Spinal cord (tissue), 10 donors: Measurements from ENCODE around the gene KRTAP4-6. TPM values are rescaled to one million over a fixed set of nuclear protein-coding genes. Genes with fewer than 3 reads are reported as not detected.
"Not testable (repeated sequence)": the region's sequence is repeated elsewhere in the genome, so short reads cannot be mapped to it uniquely, and the experiment has no call there.

Source experiments
- DNase-seq, 6 donors: peaks; one replicate each; pipeline versions ENCODE4 v3.0.0 to v3.0.0-alpha.2; 2013 to 2015; ENCODE audit warnings: low spot score in 6 of 6, low read depth in 4 of 6
- H3K27ac ChIP-seq: one replicate; pipeline ENCODE4 v1.5.1; 2013; ENCODE audit warnings: low read depth, low read length, control low read depth
- H3K27me3 ChIP-seq: one replicate; pipeline ENCODE4 v1.6.1; 2013; ENCODE audit warnings: low read length; ENCODE audit not compliant: control insufficient read depth, insufficient read depth
- H3K36me3 ChIP-seq: one replicate; pipeline ENCODE4 v1.6.1; 2013; ENCODE audit warnings: low read length; ENCODE audit not compliant: control insufficient read depth, insufficient read depth
- H3K4me1 ChIP-seq: one replicate; pipeline ENCODE4 v1.6.1; 2013; ENCODE audit warnings: low read length; ENCODE audit not compliant: control insufficient read depth, insufficient read depth
- H3K4me3 ChIP-seq: one replicate; pipeline ENCODE4 v1.5.1; 2013; ENCODE audit warnings: low read depth, low read length, control low read depth
- H3K9me3 ChIP-seq: one replicate; pipeline ENCODE4 v1.6.1; 2013; ENCODE audit warnings: low read length; ENCODE audit not compliant: control insufficient read depth, insufficient read depth
- WGBS: methylation state at CpG from one replicate; pipeline ENCODE4 v1.1.5; 2013; ENCODE audit warnings: missing lambda C conversion rate; ENCODE audit not compliant: insufficient coverage; 5-methylcytosine and 5-hydroxymethylcytosine counted together
- polyA plus RNA-seq, 2 donors: library from polyadenylated mRNA; unstranded; fragments of 120-200 nt; gene quantifications; one replicate each; pipeline ENCODE4 v1.2.1, GENCODE V29; 2013; ENCODE audit not compliant: insufficient read length in 2 of 2
- total RNA-seq, 2 donors: library from RNA; depleted of rRNA in 1 of 2; stranded (reverse); fragments of 120-200 nt in 1 of 2; fragments of >200 nt in 1 of 2; gene quantifications; one replicate each; pipeline versions ENCODE4 v1.2.3 to v1.2.4, GENCODE V29; 2013 to 2014
- donor health status: healthy.

Gene KRTAP4-6
- total and polyA plus RNA-seq, 4 donors: not detected

DNA sequence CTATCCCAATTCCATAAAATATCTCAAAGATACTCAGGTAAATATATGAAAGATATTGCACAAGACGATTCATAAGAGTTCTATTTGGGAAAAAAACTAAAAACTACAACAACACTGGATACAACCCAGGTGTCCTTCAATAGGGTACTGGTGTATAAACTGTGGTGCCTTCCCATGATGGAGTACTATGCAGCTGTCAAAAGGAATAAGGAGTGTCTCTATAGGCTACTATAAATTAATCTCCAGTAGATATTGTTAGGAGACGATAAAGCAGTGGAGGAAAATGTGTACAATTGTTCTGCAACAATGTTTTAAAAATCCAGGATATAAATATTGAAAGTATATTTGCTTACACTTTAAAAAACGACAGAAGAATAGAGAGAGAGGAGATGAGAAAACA is 13.9 kb downstream of the KRTAP4-6 start:
- DNase-seq: no peak
- H3K36me3 ChIP-seq: no peaks in the 10 kb centered on the region
- H3K27ac ChIP-seq: no peak overlapping the region
- H3K4me1 ChIP-seq: no peaks in the 10 kb centered on the region
- no peak overlapping the region for H3K4me3 ChIP-seq
- no CpG with 5 or more reads among the region's 3 CpGs for WGBS
- no peaks in the 10 kb centered on the region for H3K27me3 ChIP-seq
- H3K9me3 ChIP-seq: no peaks in the 10 kb centered on the region

DNA sequence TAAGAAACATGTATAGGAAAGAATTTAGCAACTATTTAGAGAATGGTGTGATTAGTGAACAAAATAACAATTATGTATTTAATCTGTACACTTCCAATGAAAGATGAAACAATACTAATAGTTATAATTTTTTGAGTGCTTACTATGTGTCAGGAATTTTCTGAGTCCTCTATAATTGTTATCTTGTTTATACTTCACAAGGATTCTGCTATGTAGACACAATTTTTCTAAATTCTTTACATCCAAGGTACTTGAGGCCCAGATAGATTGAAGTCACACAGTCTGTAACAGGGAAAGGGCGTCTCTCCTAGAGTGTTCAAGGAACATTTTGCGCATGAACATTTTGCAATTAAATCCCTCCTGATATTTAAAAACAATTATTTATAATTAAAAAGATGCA is 15.3 kb downstream of the KRTAP4-6 start:
- H3K9me3 ChIP-seq: no peaks in the 10 kb centered on the region
- H3K27me3 ChIP-seq: no peaks in the 10 kb centered on the region
- no peak overlapping the region for H3K4me3 ChIP-seq
- no peak overlapping the region for H3K27ac ChIP-seq
- no CpG with 5 or more reads among the region's 2 CpGs for WGBS
- DNase-seq: no peak
- H3K4me1 ChIP-seq: no peaks in the 10 kb centered on the region
- no peaks in the 10 kb centered on the region for H3K36me3 ChIP-seq

DNA sequence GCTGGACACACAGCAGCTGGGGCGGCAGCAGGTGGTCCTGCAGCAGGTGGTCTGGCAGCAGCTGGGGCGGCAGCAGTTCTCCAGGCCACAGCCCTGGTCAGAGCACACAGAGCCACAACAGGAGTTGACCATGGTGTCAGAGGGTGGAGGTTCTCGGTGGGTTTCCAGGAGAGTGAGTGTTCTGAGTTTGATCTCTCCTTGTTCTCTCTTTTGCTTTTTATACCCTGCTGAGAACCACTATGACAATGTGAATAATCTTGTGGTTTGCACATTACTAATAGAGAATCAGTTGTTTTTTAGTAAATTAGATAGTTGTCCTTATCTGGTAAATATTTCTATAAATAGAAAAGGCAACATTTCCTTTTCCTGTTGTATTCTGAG is 16.4 kb downstream of the KRTAP4-6 start, which contains the start of gene KRTAP4-12:
KRTAP4-12 (minus strand) TSS at position 192 of the 381 bp plus-strand sequence; CDS start at position 132, 60 bp downstream.
- not testable (repeated sequence) for H3K27ac ChIP-seq, H3K36me3 ChIP-seq, H3K9me3 ChIP-seq, H3K4me3 ChIP-seq, H3K27me3 ChIP-seq, H3K4me1 ChIP-seq, DNase-seq
- WGBS: 45% methylated on average over 2 of the region's 3 CpGs

- 84% methylated on average over 11 of the region's 12 CpGs for WGBS
- not testable (repeated sequence) for H3K4me1 ChIP-seq, H3K36me3 ChIP-seq, DNase-seq, H3K4me3 ChIP-seq, H3K27ac ChIP-seq, H3K27me3 ChIP-seq, H3K9me3 ChIP-seq
These were observed 16.9 kb downstream of the KRTAP4-6 start for GRCh38 chr17:41123292-41123990.

- no peak overlapping the region for H3K4me3 ChIP-seq
- no peak for DNase-seq
- H3K4me1 ChIP-seq: no peaks in the 10 kb centered on the region
- H3K36me3 ChIP-seq: no peaks in the 10 kb centered on the region
- no peaks in the 10 kb centered on the region for H3K9me3 ChIP-seq
- H3K27me3 ChIP-seq: no peaks in the 10 kb centered on the region
- no peak overlapping the region for H3K27ac ChIP-seq
- 100% methylated on average over 1 of the region's 2 CpGs for WGBS
These were observed 18.6 kb downstream of the KRTAP4-6 start for GRCh38 chr17:41121742-41122141.

DNA sequence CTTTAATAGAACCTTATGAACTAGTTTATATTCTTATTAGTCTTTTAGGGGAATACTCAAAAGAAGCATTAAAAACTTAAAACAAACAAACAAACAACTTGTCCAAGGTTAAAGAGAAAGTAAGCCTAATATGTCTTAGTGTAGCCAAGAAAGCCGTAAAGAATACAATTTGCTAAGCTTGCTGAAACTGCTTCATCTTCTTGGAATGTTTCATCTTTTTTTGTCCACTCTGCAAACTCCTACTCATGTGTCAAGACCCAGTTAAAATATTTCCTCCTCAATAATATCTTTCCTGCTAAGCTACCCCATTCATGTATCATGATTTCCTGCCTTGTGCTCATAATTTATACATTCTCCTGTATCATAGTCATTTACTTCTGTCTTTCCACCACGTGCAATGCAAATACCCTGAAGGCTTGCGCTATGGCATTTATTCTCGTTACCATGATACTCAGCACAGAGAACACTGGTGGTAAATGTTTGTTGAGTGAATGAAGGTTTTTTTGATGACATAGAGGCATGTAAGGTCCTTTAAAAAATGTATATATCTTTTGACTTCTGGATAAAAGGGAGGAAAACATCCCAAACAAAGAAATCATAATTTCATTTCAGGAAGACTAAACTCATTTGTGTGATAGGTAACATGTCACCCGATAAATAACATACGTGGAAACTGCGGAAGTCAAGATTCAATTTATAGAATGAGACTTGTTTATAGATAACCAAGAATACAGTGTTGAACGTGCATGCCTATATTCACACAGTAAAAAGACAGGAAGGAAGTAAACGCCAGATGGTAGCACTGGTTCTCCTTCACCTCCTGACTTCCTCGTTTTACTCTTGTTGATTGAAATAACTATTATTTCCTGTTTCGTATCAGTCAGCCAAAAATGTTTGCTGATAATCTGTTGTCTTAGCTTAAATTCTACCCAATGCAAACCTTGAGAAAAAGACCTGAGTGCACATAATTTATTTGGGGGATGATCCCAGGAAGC is 20.4 kb downstream of the KRTAP4-6 start:
- DNase-seq, H3K27ac ChIP-seq, H3K4me3 ChIP-seq, H3K4me1 ChIP-seq, H3K27me3 ChIP-seq, H3K36me3 ChIP-seq, H3K9me3 ChIP-seq: not testable (repeated sequence)
- WGBS: no CpG with 5 or more reads among the region's 11 CpGs

DNA sequence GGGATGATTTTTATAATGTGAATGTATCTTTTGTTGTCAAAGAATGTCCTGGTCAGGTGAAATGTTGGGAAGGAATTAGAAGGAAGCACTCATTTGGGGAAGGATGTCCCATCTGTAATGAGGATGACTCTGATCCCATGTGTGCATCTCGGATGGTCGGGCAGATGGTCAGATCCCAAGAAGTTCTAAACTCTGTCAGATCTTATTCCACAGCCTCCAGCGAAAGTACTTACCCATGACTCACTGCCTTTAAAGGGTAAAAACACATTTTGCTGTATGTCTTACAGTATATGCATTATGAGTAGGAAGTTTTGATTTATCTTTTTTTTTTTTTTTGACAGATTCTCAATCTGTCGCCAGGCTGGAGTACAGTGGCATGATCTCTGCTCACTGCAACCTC is 21.6 kb downstream of the KRTAP4-6 start:
- H3K27me3 ChIP-seq: no peaks in the 10 kb centered on the region
- H3K9me3 ChIP-seq: no peaks in the 10 kb centered on the region
- no CpG with 5 or more reads among the region's 4 CpGs for WGBS
- no peak for DNase-seq
- H3K27ac ChIP-seq: no peak overlapping the region
- no peaks in the 10 kb centered on the region for H3K4me1 ChIP-seq
- H3K4me3 ChIP-seq: no peak overlapping the region
- H3K36me3 ChIP-seq: no peaks in the 10 kb centered on the region

GRCh38 chr17:41117846-41118386 is 22.4 kb downstream of the KRTAP4-6 start, which contains the start of gene KRTAP4-11:
Gene KRTAP4-11 (minus strand): TSS chr17:41118373. CDS start chr17:41118315, 58 bp downstream.
- WGBS: 80% methylated on average over 8 of the region's 10 CpGs
- H3K27ac ChIP-seq, H3K36me3 ChIP-seq, H3K9me3 ChIP-seq, H3K27me3 ChIP-seq, H3K4me3 ChIP-seq, H3K4me1 ChIP-seq, DNase-seq: not testable (repeated sequence)

- Histone ChIP-seq H3K9me3 (peaks cover 2% of the 10 kb centered on the region), H3K27ac (no peak overlapping the region), H3K36me3 (no peaks in the 10 kb centered on the region), H3K4me3 (no peak overlapping the region), H3K27me3 (no peaks in the 10 kb centered on the region), H3K4me1 (no peaks in the 10 kb centered on the region)
- DNase-seq: no peak
- 40% methylated on average over 2 of the region's 5 CpGs for WGBS
These were observed 24.0 kb downstream of the KRTAP4-6 start for GRCh38 chr17:41116297-41116696.
